ENCODE measurements around the gene PDE8A. TPM values are rescaled to one million over a fixed set of nuclear protein-coding genes. Genes with fewer than 3 reads are reported as not detected.
"Not testable (repeated sequence)": the region's sequence is repeated elsewhere in the genome, so short reads cannot be mapped to it uniquely, and the experiment has no call there.

Gene PDE8A
- total RNA-seq, 2 donors from 2014 or later: 34.2 to 50.1 TPM

- WGBS, 2 donors: 82 to 84% methylated on average over 4 of the region's 4 CpGs
- TF ChIP-seq CTCF (IDR thresholded peaks at IDR 0.05) (no peak), POLR2A (IDR thresholded peaks at IDR 0.05) (no peak)
- intact Hi-C loops (cut with DNase I): no loop called here
- peak overlapping the region in 1 of 4 donors; percentile 43 for H3K27ac ChIP-seq
- H3K9me3 ChIP-seq: no peaks in the 10 kb centered on the region
- H3K36me3 ChIP-seq (replicated peaks in 1 of 2; ENCODE audit: insufficient read depth in 1 of 2, low read depth in 2 of 2): no peaks in the 10 kb centered on the region
- ATAC-seq (peak; percentile 71), DNase-seq (peak in 1 of 4 donors; percentile 34)
- H3K4me3 ChIP-seq: no peak overlapping the region
- peaks cover 25% of the 10 kb centered on the region for H3K4me1 ChIP-seq
- no peaks in the 10 kb centered on the region for H3K27me3 ChIP-seq
Measured at GRCh38 chr15:84992157-84992944, 10.7 kb downstream of the PDE8A start.

GRCh38 chr15:84996055-84996454 lies 14.4 kb downstream of the PDE8A start:
- DNase-seq (no peak), ATAC-seq (no peak)
- Histone ChIP-seq H3K36me3 (replicated peaks in 1 of 2; ENCODE audit: insufficient read depth in 1 of 2, low read depth in 2 of 2) (no peaks in the 10 kb centered on the region), H3K27me3 (no peaks in the 10 kb centered on the region), H3K27ac (no peak overlapping the region), H3K9me3 (no peaks in the 10 kb centered on the region), H3K4me1 (peaks cover 39% of the 10 kb centered on the region), H3K4me3 (no peak overlapping the region)
- WGBS, 2 donors: 56 to 65% methylated on average over 1 of the region's 1 CpG
- intact Hi-C loops (cut with DNase I): no loop called here
- no peak for TF ChIP-seq POLR2A (IDR thresholded peaks at IDR 0.05)
- TF ChIP-seq CTCF (IDR thresholded peaks at IDR 0.05): no peak

GRCh38 chr15:84996714-84997113 lies 15.1 kb downstream of the PDE8A start:
- ATAC-seq; DNase-seq; H3K27ac ChIP-seq; intact Hi-C loops (cut with DNase I); H3K27me3 ChIP-seq; H3K36me3 ChIP-seq (replicated peaks in 1 of 2; ENCODE audit: insufficient read depth in 1 of 2, low read depth in 2 of 2); H3K4me3 ChIP-seq; H3K9me3 ChIP-seq: not testable (repeated sequence)
- H3K4me1 ChIP-seq: peaks cover 43% of the 10 kb centered on the region
- WGBS, 2 donors: 87 to 89% methylated on average over 5 of the region's 5 CpGs

- H3K36me3 ChIP-seq (replicated peaks in 1 of 2; ENCODE audit: insufficient read depth in 1 of 2, low read depth in 2 of 2); H3K4me3 ChIP-seq; DNase-seq; H3K27me3 ChIP-seq; H3K9me3 ChIP-seq; H3K27ac ChIP-seq; intact Hi-C loops (cut with DNase I); ATAC-seq: not testable (repeated sequence)
- H3K4me1 ChIP-seq: peaks cover 40% of the 10 kb centered on the region
- 82 to 95% methylated on average over 3 of the region's 3 CpGs for WGBS, 2 donors
Measured at GRCh38 chr15:84997214-84997613, 15.6 kb downstream of the PDE8A start.

GRCh38 chr15:85000189-85000864 lies 18.7 kb downstream of the PDE8A start:
- H3K27me3 ChIP-seq: no peaks in the 10 kb centered on the region
- peak; percentile 27 for ATAC-seq
- no peak overlapping the region for H3K4me3 ChIP-seq
- TF ChIP-seq POLR2A (IDR thresholded peaks at IDR 0.05) (no peak), CTCF (IDR thresholded peaks at IDR 0.05) (no peak)
- no peaks in the 10 kb centered on the region for H3K9me3 ChIP-seq
- DNase-seq: no peak
- peaks cover 33% of the 10 kb centered on the region for H3K4me1 ChIP-seq
- peak overlapping the region in 3 of 4 donors; percentile 34 to 53 (median 40) for H3K27ac ChIP-seq
- no peaks in the 10 kb centered on the region for H3K36me3 ChIP-seq (replicated peaks in 1 of 2; ENCODE audit: insufficient read depth in 1 of 2, low read depth in 2 of 2)
- intact Hi-C loops (cut with DNase I): no loop called here
